Left ventricle myocardium inferior (tissue), 1 donor: Measurements from ENCODE around the gene ZBTB45. TPM values are rescaled to one million over a fixed set of nuclear protein-coding genes. Genes with fewer than 3 reads are reported as not detected.
A peak's percentile ranks its signal among the peaks of the same experiment; 100 is the strongest.

Experiments used
- DNase-seq: peaks from one replicate; pipeline ENCODE4 v3.0.0-alpha.2; 2020
- H3K27ac ChIP-seq: fragments of 200-600 bp; replicated peaks from 2 replicates; pipeline ENCODE4 v1.8.0; 2021
- H3K27me3 ChIP-seq: fragments of 200-600 bp; 2 replicates; pipeline ENCODE4 v1.8.0; 2021; ENCODE audit warnings: low read depth
- H3K36me3 ChIP-seq: fragments of 200-600 bp; 2 replicates; pipeline ENCODE4 v1.8.0; 2021
- H3K4me1 ChIP-seq: fragments of 200-600 bp; 2 replicates; pipeline ENCODE4 v1.8.0; 2021
- H3K4me3 ChIP-seq: fragments of 200-600 bp; 2 replicates; pipeline ENCODE4 v1.8.0; 2021; ENCODE audit warnings: mild to moderate bottlenecking, moderate library complexity
- H3K9me3 ChIP-seq: fragments of 200-600 bp; replicated peaks from 2 replicates; pipeline ENCODE4 v1.8.0; 2021
- intact Hi-C: fragments of 100-400 bp; cut with micrococcal nuclease; formaldehyde crosslinking; loops from one replicate; pipeline ENCODE4 v1.11.0; 2022
- total RNA-seq: library from RNA; stranded (reverse); fragmentation: NEBNext Ultra II Directional; extraction: Animal tissue kit (Norgen Biotek cat#: 25700); gene quantifications from one replicate; pipeline ENCODE4 v1.2.1, GENCODE V29; 2021
- TF ChIP-seq, protein P1 (sequence below): fragments of 200-600 bp; IDR thresholded peaks from 2 replicates; pipeline ENCODE4 v1.8.0; 2021; ENCODE audit warnings: antibody characterized with exemption, mild to moderate bottlenecking, borderline replicate concordance
- donor health status: DM: no; HTN: yes; CAD: no; lungs with severe emphysema.

The ZBTB45 gene
- total RNA-seq, 1 donor from 2014 or later, result 10.2 TPM

DNA sequence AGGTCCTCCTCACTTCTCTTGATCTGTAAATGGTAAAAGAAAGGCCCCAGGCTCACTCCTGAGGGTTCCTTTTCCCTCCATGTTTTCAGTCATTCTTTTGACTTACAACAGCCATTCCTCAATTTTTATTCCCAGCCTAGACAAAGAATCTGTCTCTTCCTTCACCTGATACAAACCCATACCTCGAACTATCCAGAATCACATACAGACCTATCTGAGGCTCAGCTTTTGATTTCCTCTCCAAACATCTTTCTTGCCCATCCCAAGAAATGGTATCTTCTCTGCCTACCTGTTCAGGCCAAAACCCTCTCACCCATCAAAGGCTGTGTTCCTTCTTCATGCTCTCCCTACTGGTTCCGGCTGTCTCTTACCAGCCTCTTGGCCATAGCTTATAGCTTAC is 33.0 kb upstream of the ZBTB45 start:
- Histone ChIP-seq H3K36me3 (peaks cover 80% of the 10 kb centered on the region), H3K9me3 (no peaks in the 10 kb centered on the region), H3K27ac (no peak overlapping the region), H3K4me3 (no peak overlapping the region), H3K4me1 (peaks cover 51% of the 10 kb centered on the region), H3K27me3 (no peaks in the 10 kb centered on the region)
- intact Hi-C loops, result no loop called here
- TF ChIP-seq, protein P1, sequence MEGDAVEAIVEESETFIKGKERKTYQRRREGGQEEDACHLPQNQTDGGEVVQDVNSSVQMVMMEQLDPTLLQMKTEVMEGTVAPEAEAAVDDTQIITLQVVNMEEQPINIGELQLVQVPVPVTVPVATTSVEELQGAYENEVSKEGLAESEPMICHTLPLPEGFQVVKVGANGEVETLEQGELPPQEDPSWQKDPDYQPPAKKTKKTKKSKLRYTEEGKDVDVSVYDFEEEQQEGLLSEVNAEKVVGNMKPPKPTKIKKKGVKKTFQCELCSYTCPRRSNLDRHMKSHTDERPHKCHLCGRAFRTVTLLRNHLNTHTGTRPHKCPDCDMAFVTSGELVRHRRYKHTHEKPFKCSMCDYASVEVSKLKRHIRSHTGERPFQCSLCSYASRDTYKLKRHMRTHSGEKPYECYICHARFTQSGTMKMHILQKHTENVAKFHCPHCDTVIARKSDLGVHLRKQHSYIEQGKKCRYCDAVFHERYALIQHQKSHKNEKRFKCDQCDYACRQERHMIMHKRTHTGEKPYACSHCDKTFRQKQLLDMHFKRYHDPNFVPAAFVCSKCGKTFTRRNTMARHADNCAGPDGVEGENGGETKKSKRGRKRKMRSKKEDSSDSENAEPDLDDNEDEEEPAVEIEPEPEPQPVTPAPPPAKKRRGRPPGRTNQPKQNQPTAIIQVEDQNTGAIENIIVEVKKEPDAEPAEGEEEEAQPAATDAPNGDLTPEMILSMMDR, result no peak
- DNase-seq, result no peak

DNA sequence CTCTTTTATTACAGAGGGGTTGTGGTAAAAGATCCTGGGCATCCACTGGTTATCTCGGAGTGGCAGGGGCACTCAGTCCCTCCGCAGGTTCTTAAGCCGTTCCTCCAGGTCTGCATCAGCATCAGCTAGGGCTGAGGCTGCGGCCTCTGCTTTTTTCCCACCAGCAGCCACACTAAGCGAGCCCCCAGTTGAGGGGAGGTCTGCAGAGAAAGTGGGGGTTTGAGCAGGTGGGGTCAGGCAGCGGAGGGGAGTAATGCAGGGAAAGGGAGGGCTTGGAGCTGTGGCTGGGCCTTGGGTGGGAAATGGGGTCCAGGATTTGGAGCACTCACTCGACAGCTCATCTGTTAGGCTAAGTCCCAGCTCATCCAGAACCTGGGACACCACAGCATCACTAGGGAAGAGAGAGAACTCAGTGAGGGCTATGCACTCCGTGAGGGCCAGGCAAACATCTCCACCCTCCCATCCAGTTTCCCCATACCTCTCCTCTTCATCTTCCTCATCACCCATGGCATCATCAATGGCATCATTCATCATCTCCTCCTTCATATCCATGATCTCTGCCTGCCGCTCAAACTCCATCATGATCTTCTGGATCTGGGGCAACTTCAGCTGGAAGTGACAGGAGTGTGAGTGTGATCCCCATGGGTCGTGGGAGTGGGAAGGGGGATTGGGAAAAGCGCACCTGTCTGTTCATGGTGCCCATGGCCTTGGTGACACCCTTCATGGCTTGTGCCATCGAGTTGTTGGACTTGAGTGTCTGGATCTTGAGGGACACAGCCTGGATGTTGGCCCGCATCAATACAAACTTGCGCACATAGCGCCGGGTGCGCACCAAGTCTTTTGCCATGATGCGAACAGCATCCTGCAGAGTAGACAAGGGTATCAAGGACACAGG is 32.2 kb upstream of the ZBTB45 start:
- H3K27me3 ChIP-seq, result no peaks in the 10 kb centered on the region
- peak; percentile 9 for DNase-seq
- peaks cover 51% of the 10 kb centered on the region for H3K4me1 ChIP-seq
- H3K9me3 ChIP-seq, result no peaks in the 10 kb centered on the region
- H3K4me3 ChIP-seq, result no peak overlapping the region
- H3K27ac ChIP-seq, result no peak overlapping the region
- intact Hi-C loops, result no loop called here
- TF ChIP-seq, protein P1, result no peak
- peaks cover 83% of the 10 kb centered on the region for H3K36me3 ChIP-seq

DNA sequence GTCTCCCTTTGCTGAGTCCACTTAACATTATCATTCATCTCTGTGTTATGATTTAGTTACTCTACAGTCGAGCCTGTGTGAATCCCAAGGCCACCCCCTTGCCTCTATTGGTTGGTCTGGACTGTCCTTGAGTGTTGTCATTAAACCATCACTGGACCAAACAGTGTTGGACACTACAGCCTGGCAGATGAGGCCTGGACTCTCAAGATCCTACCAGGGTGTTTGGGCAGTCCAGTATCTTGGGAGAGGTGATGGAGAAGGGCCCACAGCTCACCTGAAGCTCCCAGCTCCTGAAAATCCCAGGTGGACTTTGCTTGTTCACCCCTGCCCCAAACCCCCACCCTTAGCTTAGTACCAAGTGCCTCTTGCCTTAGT is 31.5 kb upstream of the ZBTB45 start:
- H3K4me3 ChIP-seq, result no peak overlapping the region
- H3K4me1 ChIP-seq, result peaks cover 51% of the 10 kb centered on the region
- DNase-seq, result no peak
- H3K36me3 ChIP-seq, result peaks cover 83% of the 10 kb centered on the region
- intact Hi-C loops, result no loop called here
- no peaks in the 10 kb centered on the region for H3K27me3 ChIP-seq
- TF ChIP-seq, protein P1, result no peak
- no peak overlapping the region for H3K27ac ChIP-seq
- no peaks in the 10 kb centered on the region for H3K9me3 ChIP-seq

DNA sequence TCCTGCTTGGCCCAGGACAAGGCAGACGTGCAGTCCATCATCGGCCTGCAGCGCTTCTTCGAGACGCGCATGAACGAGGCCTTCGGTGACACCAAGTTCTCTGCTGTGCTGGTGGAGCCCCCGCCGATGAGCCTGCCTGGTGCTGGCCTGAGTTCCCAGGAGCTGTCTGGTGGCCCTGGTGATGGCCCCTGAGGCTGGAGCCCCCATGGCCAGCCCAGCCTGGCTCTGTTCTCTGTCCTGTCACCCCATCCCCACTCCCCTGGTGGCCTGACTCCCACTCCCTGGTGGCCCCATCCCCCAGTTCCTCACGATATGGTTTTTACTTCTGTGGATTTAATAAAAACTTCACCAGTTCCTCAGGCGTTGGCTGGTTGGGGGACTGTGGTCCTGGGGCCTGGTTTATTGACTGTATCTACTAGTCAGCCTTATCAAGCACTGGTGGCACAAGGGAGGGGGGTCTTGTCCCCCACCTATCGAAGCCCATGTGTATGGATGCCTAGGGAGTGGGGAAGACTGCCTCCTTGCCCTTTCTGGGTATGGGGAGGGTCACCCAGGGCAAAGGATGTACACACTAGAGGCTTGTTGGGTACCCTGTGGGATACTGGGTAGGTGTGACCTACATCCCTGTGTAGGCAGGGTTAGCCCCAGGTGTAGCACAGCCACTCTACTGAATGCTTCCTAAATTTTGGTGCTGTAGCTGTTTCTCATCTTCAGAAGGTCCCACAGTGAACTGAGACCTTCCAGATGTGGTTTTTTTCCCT is 30.9 kb upstream of the ZBTB45 start:
- peaks cover 51% of the 10 kb centered on the region for H3K4me1 ChIP-seq
- no peaks in the 10 kb centered on the region for H3K9me3 ChIP-seq
- no peaks in the 10 kb centered on the region for H3K27me3 ChIP-seq
- DNase-seq, result no peak
- intact Hi-C loops, result no loop called here
- TF ChIP-seq, protein P1, result no peak
- H3K4me3 ChIP-seq, result no peak overlapping the region
- H3K27ac ChIP-seq, result no peak overlapping the region
- peaks cover 83% of the 10 kb centered on the region for H3K36me3 ChIP-seq

DNA sequence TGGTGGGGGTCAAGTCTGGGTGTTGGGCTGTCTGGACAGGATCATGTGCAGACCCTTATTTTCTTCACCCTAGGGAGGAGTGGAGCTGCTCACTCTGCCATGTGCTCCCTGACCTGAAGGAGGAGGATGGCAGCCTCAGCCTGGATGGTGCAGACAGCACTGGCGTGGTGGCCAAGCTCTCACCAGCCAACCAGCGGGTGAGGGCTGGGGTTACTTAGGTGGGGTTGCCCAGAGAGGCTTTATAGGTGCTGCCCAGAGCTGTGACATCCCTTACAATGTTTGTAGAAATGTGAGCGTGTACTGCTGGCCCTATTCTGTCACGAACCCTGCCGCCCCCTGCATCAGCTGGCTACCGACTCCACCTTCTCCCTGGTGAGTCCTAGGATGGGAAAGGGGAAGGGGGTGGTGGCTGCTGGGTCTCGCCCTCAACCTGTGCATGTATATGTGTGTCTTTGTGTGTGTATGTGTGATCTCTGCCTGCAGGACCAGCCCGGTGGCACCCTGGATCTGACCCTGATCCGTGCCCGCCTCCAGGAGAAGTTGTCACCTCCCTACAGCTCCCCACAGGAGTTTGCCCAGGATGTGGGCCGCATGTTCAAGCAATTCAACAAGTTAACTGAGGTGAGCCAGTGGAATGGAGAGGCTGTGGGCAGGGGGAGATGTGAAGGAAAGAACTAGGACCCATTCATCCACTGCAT is 30.2 kb upstream of the ZBTB45 start:
- H3K4me1 ChIP-seq, result peaks cover 53% of the 10 kb centered on the region
- no peak overlapping the region for H3K4me3 ChIP-seq
- intact Hi-C loops, result no loop called here
- peaks cover 83% of the 10 kb centered on the region for H3K36me3 ChIP-seq
- TF ChIP-seq, protein P1, result no peak
- no peaks in the 10 kb centered on the region for H3K9me3 ChIP-seq
- no peak for DNase-seq
- H3K27ac ChIP-seq, result no peak overlapping the region
- H3K27me3 ChIP-seq, result no peaks in the 10 kb centered on the region
